ENCODE data around the gene B3GNT5.

The B3GNT5 gene

GRCh38 chr3:183284570-183284969 is 31.5 kb downstream of the B3GNT5 start:
- TF ChIP-seq TAF1 (IDR thresholded peaks at IDR 0.05; ENCODE audit: borderline replicate concordance, insufficient read depth, low read length) (no peak), SIN3A (IDR thresholded peaks at IDR 0.05; ENCODE audit: borderline replicate concordance, insufficient read depth, low read length) (no peak)

GRCh38 chr3:183285318-183285717 is 32.3 kb downstream of the B3GNT5 start:
- no peak for TF ChIP-seq SIN3A (IDR thresholded peaks at IDR 0.05; ENCODE audit: borderline replicate concordance, insufficient read depth, low read length)
- no peak for TF ChIP-seq REST (IDR thresholded peaks at IDR 0.05; ENCODE audit: insufficient read depth in 1 of 2, low read depth in 2 of 2, low read length in 2 of 2)
- TF ChIP-seq POLR2AphosphoS5 (IDR thresholded peaks at IDR 0.05; ENCODE audit: low read depth, low read length): no peak
- TF ChIP-seq FOXP2 (optimal IDR thresholded peaks at IDR 0.05; ENCODE audit: borderline replicate concordance, extremely low read depth, extremely low read length, insufficient read depth): no peak
- no peak for TF ChIP-seq TAF1 (IDR thresholded peaks at IDR 0.05; ENCODE audit: borderline replicate concordance, insufficient read depth, low read length)

GRCh38 chr3:183285828-183286457 is 32.9 kb downstream of the B3GNT5 start:
- TF ChIP-seq FOXP2 (optimal IDR thresholded peaks at IDR 0.05; ENCODE audit: borderline replicate concordance, extremely low read depth, extremely low read length, insufficient read depth): no peak
- no peak for TF ChIP-seq SIN3A (IDR thresholded peaks at IDR 0.05; ENCODE audit: borderline replicate concordance, insufficient read depth, low read length)
- no peak for TF ChIP-seq TAF1 (IDR thresholded peaks at IDR 0.05; ENCODE audit: borderline replicate concordance, insufficient read depth, low read length)
- no peak for TF ChIP-seq REST (IDR thresholded peaks at IDR 0.05; ENCODE audit: insufficient read depth in 1 of 2, low read depth in 2 of 2, low read length in 2 of 2)
- no peak for TF ChIP-seq POLR2AphosphoS5 (IDR thresholded peaks at IDR 0.05; ENCODE audit: low read depth, low read length)

- no peak for TF ChIP-seq REST (IDR thresholded peaks at IDR 0.05; ENCODE audit: insufficient read depth in 1 of 2, low read depth in 2 of 2, low read length in 2 of 2)
- TF ChIP-seq TAF1 (IDR thresholded peaks at IDR 0.05; ENCODE audit: borderline replicate concordance, insufficient read depth, low read length): no peak
- TF ChIP-seq POLR2AphosphoS5 (IDR thresholded peaks at IDR 0.05; ENCODE audit: low read depth, low read length): no peak
- no peak for TF ChIP-seq FOXP2 (optimal IDR thresholded peaks at IDR 0.05; ENCODE audit: borderline replicate concordance, extremely low read depth, extremely low read length, insufficient read depth)
- no peak for TF ChIP-seq SIN3A (IDR thresholded peaks at IDR 0.05; ENCODE audit: borderline replicate concordance, insufficient read depth, low read length)
Measured at GRCh38 chr3:183287301-183287971, 34.4 kb downstream of the B3GNT5 start.

GRCh38 chr3:183288117-183288516 is 35.1 kb downstream of the B3GNT5 start:
- no peak for TF ChIP-seq SIN3A (IDR thresholded peaks at IDR 0.05; ENCODE audit: borderline replicate concordance, insufficient read depth, low read length)
- TF ChIP-seq FOXP2 (optimal IDR thresholded peaks at IDR 0.05; ENCODE audit: borderline replicate concordance, extremely low read depth, extremely low read length, insufficient read depth): no peak
- TF ChIP-seq TAF1 (IDR thresholded peaks at IDR 0.05; ENCODE audit: borderline replicate concordance, insufficient read depth, low read length): no peak
- no peak for TF ChIP-seq POLR2AphosphoS5 (IDR thresholded peaks at IDR 0.05; ENCODE audit: low read depth, low read length)
- no peak for TF ChIP-seq REST (IDR thresholded peaks at IDR 0.05; ENCODE audit: insufficient read depth in 1 of 2, low read depth in 2 of 2, low read length in 2 of 2)
